Endothelial cell (in vitro differentiated cells): Measurements from ENCODE around the gene ZFAND3. TPM values are rescaled to one million over a fixed set of nuclear protein-coding genes. Genes with fewer than 3 reads are reported as not detected.

Experiments used
- DNase-seq: peaks from one replicate; pipeline ENCODE4 v3.0.0; 2021; ENCODE audit warnings: low spot score
- H3K27ac Mint-ChIP-seq: one replicate; pipeline ENCODE4 v1.8.0; 2021; ENCODE audit warnings: mixed read lengths, inconsistent platforms; ENCODE audit not compliant: unreplicated experiment
- H3K27me3 Mint-ChIP-seq: one replicate; pipeline ENCODE4 v1.8.0; 2021; ENCODE audit warnings: mild to moderate bottlenecking, moderate library complexity, mixed read lengths, inconsistent platforms; ENCODE audit not compliant: unreplicated experiment
- H3K36me3 Mint-ChIP-seq: one replicate; pipeline ENCODE4 v1.8.0; 2021; ENCODE audit warnings: mild to moderate bottlenecking, low read depth, mixed read lengths, inconsistent platforms; ENCODE audit not compliant: unreplicated experiment
- H3K4me1 Mint-ChIP-seq: one replicate; pipeline ENCODE4 v1.8.0; 2021; ENCODE audit warnings: mild to moderate bottlenecking, mixed read lengths, inconsistent platforms; ENCODE audit not compliant: unreplicated experiment
- H3K4me3 Mint-ChIP-seq: one replicate; pipeline ENCODE4 v1.8.0; 2021; ENCODE audit warnings: mild to moderate bottlenecking, mixed read lengths, inconsistent platforms; ENCODE audit not compliant: unreplicated experiment
- H3K9me3 Mint-ChIP-seq: one replicate; pipeline ENCODE4 v1.8.0; 2021; ENCODE audit warnings: mixed read lengths, inconsistent platforms; ENCODE audit not compliant: unreplicated experiment
- CTCF ChIP-seq: fragments of 200-600 bp; sonication (generic); IDR thresholded peaks from one replicate; pipeline ENCODE4 v1.5.0; 2021; ENCODE audit warnings: antibody characterized with exemption; ENCODE audit not compliant: unreplicated experiment
- total RNA-seq: library from RNA; stranded (reverse); fragmentation: NEBNext Ultra II Directional; extraction: Animal tissue kit (Norgen Biotek cat#: 25700); gene quantifications from one replicate; pipeline ENCODE4 v1.2.1, GENCODE V29; 2021; ENCODE audit not compliant: unreplicated experiment

The ZFAND3 gene
- total RNA-seq, 1 donor from 2014 or later: 96.3 TPM

GRCh38 chr6:37882292-37882691 lies 62.8 kb downstream of the ZFAND3 start:
- no peaks in the 10 kb centered on the region for H3K36me3 Mint-ChIP-seq
- no peak for DNase-seq
- H3K27me3 Mint-ChIP-seq: no peaks in the 10 kb centered on the region
- no peak overlapping the region for H3K4me3 Mint-ChIP-seq
- H3K4me1 Mint-ChIP-seq: peaks cover 3% of the 10 kb centered on the region
- no peaks in the 10 kb centered on the region for H3K9me3 Mint-ChIP-seq
- H3K27ac Mint-ChIP-seq: no peak overlapping the region
- no peak for TF ChIP-seq CTCF

GRCh38 chr6:37882724-37883413 lies 63.3 kb downstream of the ZFAND3 start:
- Mint-ChIP-seq H3K9me3 (no peaks in the 10 kb centered on the region), H3K27me3 (no peaks in the 10 kb centered on the region), H3K4me3 (no peak overlapping the region), H3K36me3 (no peaks in the 10 kb centered on the region), H3K27ac (no peak overlapping the region), H3K4me1 (peaks cover 3% of the 10 kb centered on the region)
- TF ChIP-seq CTCF: no peak
- no peak for DNase-seq

- no peak for DNase-seq
- Mint-ChIP-seq H3K27me3 (no peaks in the 10 kb centered on the region), H3K4me3 (no peak overlapping the region), H3K9me3 (no peaks in the 10 kb centered on the region), H3K4me1 (peaks cover 3% of the 10 kb centered on the region), H3K36me3 (no peaks in the 10 kb centered on the region), H3K27ac (no peak overlapping the region)
- TF ChIP-seq CTCF: no peak
Observed at GRCh38 chr6:37884548-37884947, 65.0 kb downstream of the ZFAND3 start.

GRCh38 chr6:37889051-37889450 lies 69.5 kb downstream of the ZFAND3 start:
- Mint-ChIP-seq H3K9me3 (no peaks in the 10 kb centered on the region), H3K36me3 (no peaks in the 10 kb centered on the region)

More at GRCh38 chr6:37889051-37889450, 69.5 kb downstream of the ZFAND3 start:
- H3K4me1 Mint-ChIP-seq: no peaks in the 10 kb centered on the region
- no peak overlapping the region for H3K27ac Mint-ChIP-seq
- no peak for DNase-seq
- no peak overlapping the region for H3K4me3 Mint-ChIP-seq
- H3K27me3 Mint-ChIP-seq: no peaks in the 10 kb centered on the region
- TF ChIP-seq CTCF: no peak
